Activated T-cell treated with anti-CD3 and anti-CD28 coated beads, Interleukin-2, amount 50 U/mL, for 1 hour (primary cell): ENCODE measurements around the gene TCF20.
A peak's percentile ranks its signal among the peaks of the same experiment; 100 is the strongest.

Experiments
- DNase-seq: peaks from one replicate; pipeline ENCODE4 v3.0.0-alpha.2; 2020

TCF20 gene

DNA sequence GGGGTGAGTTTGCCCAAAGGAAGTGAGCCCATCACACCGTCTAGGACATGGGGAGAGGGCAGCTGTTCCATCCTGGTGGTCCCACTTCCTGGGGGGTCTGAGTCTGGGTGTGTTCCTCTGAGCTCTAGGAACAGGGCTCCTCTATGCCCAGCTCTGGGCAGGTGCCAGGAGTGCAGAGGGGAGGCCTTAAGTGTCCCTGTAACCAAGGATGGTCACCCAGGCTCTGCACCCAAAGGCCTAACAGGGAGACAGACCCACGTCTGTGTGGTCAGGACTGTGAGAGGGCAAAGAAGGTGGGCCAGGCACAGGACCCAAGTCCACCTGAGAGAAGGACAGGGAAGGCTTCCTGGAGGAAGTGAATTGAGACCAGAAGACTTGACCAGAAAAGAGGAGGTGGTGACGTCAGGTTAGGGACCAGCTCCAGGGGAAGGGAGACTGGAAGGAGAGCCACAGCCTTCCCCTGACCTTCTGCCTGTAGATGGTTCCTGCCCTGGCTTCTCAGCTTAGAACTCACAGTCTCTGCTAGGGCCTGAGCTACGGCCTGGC is 11.3 kb upstream of the TCF20 start:
- peak; percentile 5 for DNase-seq

DNA sequence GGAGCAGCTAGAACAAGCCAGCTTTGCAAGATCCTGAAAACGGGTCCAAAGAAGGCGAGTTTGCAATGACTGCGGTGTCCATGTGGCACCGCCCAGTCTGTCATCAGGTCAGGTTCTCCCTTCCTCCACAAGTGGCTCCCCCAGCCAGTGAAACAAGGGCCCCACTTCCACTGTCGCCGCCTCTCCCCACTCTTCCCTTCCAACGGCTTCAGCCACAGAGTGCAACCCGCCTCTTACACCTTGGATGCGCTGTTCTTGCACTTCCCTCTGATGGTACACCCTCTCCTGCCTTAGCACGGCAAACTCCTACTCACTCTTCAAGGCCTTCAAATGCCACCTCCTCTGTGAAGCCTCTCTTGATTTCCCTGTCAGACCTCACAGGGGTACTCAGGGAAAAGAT is 10.8 kb upstream of the TCF20 start:
- DNase-seq, result peak; percentile 7

- peak; percentile 7 for DNase-seq
These were observed 10.4 kb upstream of the TCF20 start for GRCh38 chr22:42280836-42281235.

DNA sequence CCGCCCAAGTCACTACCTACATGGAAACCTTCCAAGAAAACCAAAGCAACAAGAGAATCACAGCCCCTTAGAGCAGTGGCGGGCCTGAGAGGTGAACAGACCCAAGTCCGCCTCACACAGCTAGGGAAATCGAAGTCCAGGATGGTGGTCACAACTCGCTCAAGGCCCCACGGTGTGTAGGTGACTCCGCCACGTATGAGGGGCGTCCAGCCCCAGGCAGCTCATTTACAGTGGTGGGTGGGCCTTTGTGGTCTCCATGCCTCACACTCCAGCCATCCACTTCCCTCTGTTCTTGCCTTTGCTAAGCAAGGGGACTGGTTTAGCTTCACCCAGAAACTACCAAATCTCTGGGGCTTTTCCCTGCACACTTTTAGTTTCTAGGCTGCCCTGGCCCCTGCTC is 9.7 kb upstream of the TCF20 start:
- no peak for DNase-seq

DNA sequence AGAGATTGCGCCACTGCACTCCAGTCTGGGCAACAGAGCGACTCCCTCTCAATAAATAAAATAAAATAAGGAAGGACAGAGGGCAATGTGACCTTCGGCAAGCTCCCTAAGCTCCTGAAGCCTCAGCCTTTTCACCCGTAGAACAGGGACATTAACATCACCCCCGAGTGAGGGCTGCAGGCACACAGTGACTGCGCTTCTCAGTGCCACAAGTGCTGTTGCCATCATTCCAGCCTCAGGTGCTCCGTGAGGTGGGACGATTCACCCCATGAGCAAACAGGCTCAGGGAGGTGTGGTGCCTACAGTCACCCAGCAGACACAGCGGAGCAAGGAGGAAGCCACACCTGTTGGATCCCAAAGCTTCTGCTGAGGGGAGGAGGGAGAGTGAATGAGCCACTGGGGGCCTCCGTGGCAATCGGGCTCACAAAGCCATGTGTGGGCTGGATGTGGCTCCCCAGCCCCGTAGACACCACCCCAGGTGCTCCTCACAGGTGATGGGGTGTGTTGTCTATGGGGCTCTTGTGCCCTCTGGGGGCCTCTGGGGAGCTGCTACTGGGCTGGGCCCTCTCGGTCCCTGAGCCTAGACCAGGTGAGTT is 9.1 kb upstream of the TCF20 start:
- DNase-seq, result no peak

- DNase-seq, result no peak
These were observed 7.7 kb upstream of the TCF20 start for GRCh38 chr22:42277988-42278776.

- no peak for DNase-seq
These were observed 6.8 kb upstream of the TCF20 start for GRCh38 chr22:42277232-42277753.

DNA sequence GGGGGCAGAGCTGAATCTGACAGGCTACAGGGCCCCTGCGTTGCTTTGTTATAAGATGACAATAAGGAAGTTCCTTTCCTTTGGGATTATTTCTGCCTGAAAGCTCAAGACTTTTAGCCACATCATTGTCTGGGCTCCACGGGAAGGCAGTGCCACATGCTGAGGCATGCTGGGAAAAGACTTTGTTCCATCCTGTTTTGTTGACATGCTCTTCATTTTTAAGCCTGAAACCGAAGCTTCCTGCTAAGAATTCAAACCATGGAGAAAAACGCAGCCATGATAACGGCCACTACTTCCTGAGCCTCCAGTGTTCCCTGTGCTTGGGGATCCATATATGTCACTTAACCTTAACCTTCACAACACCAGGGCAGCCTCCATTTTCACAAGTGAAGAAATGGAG is 5.5 kb upstream of the TCF20 start:
- no peak for DNase-seq

GRCh38 chr22:42275176-42275575 is 4.7 kb upstream of the TCF20 start:
- no peak for DNase-seq

DNA sequence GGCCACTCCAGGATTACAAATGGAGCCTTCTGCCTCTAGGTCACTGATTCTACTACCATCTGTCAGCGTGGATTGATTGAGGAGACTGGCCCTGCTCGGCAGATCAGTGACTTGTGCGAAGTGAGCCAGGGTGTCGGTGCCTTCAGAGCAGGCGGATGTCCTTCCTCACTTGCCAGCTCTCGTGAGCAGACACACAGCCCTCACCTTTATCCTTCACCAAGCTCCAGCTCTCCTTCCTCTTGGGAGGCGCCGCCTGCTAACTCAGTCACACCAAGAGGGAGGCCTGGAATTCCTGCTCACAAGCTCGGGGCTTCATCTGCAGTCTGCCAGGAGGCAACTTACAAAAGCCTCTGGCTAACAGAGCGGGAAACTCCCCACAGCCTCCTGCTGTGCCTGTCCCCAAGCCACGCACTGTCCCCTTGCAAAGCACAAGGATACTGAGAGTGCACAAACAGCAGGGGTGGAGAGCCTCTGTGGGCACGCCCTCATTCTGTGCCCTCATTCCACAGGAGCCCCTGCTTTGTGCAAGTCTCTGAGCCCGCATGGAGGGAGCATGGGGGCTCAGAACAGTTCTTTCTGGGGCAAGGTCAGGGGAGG is 3.5 kb upstream of the TCF20 start:
- no peak for DNase-seq

DNA sequence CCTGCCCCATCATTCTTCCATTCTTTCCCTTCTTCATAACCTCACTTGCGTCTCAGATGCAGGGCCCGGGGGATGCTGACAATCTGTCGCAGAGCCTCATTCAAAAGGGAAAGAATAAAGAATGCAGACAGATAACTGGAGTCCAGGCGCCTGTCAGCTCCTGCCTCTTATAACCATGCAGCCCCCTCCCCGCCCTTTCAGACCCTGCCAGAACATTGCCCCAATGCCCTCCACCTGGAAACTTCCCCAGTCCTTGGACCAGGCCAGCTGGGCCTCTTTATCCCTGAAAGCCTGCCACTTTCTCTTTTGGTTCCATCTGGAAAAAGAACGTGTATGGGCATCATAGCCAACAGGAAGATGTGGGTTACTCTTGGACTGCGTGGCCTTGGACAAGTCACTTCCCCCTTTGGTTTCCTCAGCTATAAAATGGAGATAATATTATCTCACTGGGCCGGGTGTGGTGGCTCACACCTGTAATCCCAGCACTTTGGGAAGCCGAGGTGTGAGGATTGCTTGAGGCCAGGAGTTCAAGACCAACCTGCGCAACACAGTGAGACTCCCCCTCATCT is 2.1 kb upstream of the TCF20 start:
- no peak for DNase-seq

DNA sequence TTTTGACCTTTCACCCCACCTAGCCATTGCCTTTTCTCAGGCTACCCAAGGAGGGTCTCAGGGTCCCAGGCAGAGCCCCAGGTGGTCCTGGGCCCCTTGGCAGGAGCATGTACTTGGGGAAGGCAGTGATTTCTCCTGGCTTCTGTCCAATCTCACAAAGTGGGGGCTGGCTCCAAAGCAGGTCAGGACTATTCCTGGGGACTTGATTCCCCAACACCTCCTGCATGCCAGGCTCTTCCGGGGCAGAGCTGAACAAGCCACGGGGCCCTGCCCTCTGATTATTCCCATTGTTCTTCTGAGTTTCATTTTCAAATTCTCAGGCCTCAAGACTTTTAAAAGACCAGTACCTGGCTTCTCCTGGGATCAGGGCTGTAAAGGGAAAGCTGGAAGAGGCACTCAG is 1.5 kb upstream of the TCF20 start:
- no peak for DNase-seq

GRCh38 chr22:42271191-42271813 is 849 bp upstream of the TCF20 start:
- no peak for DNase-seq

DNA sequence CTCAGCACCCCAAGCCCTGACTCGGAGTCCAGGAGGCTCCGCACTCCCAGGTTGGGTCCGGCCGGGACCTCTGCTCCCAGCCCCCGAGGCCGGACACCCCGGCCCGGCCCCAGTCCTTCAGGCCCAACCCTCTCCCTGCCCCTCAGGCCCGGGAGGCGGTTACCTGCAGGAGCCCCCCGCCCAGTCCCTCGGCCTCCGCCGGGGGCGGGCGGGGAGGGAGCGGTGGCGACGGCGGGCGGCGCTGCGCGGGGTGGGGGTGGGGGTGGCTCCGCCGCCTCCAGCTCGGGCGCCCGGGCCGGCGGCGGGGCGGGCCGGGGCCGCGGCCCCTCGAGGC is 310 bp downstream of the TCF20 start:
- DNase-seq, result no peak

- peak; percentile 71 for DNase-seq
These were observed 849 bp downstream of the TCF20 start for GRCh38 chr22:42269432-42270175.

DNA sequence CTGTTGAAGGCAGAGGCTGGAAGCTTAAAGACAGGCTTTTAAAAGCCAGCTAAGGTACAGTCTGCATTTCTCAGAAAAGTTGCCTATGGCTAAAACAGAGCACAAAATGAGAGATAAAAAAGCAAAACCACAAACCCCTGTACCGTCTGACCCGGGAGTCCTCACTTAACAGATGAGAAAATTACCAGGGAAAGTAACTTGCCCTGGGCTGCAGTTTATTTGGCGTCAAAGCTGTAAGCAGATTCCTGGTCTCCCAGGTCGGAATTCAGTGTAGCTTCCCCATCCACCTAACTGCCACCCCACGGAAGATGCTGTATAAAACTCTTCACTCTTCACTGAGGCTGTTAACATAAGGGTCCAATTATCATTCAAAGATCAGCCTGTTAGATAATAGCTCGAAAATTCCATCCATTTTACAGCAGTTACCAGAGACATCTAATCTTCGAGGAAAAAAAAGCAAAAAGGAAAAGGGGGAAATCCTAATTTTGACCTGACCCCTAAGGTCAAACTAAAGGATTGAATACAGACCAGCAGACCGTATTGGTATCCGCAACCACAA is 1.5 kb downstream of the TCF20 start:
- DNase-seq, result no peak

DNA sequence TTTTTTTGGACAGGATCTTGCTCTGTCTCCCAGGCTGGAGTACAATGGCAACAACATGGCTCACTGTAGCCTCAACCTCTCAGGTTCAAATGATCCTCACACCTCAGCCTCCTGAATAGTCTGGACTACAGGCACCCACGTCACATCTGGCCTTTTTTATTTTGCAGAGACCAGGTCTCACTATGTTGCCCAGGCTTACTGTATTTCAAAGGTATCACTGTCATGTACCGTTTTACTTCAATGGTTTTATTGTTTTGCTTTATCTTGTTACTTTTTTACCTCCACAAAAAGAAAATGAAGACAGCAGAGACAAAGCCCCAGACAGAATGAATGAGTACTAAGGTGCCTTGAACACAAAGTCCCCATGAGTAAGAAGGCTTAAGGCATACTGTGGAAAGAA is 5.1 kb downstream of the TCF20 start:
- no peak for DNase-seq

DNA sequence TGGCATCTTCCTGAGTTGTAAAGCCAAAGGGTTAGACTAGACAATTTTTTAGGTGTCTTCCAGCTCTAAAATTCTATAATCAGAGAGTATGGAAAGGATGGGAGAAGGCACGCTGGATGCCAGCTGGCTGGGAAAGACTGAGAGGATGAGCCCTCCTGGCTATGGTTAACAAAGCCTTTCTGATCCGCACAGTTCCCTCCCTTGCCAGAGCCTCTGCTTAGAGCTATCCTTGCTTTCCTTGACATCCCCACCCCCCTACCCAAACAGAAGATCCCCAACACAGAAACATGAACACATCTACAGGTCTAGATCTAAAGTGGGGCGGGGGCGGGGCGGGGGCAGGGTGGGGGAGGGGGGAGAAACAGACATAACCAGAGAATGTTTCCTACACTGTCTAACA is 6.5 kb downstream of the TCF20 start:
- no peak for DNase-seq

DNA sequence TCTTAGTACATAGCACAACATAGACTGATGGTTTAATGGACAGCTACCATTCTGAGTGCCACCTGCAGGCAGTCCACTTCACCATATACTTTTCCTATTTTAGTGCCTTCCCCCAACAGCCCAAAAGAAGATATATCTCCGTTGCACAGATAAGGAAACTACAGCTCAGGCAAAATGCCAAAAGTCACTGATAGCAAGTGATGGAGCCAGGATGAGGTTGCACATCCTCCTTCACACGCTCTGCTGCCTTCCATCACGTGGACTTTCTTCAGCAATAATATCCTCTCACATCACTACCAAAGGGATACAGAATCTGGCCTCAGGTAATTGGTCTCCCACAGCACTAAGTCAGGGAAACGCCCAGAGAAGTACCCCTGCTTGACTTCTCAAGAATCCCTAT is 7.5 kb downstream of the TCF20 start:
- DNase-seq, result no peak

- DNase-seq, result no peak
These were observed 9.2 kb downstream of the TCF20 start for GRCh38 chr22:42261296-42261695.

GRCh38 chr22:42258126-42258525 is 12.3 kb downstream of the TCF20 start:
- DNase-seq, result no peak

DNA sequence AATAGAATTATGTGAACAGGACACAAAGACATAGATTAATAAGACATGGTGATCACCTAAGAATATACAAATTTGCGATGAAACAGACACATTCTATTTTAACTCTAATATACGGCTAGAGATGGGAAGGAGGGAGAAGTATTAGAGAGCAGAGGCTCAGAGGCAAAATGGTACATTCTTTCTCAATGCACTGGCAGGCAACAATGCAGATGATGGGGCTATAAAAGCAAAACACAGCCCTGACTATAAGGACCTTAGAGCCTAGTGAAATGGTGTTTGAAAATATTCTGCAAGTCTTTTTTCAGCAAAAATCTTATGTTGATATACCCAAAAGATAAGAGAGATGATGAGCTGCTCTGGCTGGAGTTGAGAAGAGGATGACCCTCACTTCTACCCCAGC is 13.1 kb downstream of the TCF20 start:
- no peak for DNase-seq
